Fibroblast of skin of left quadriceps (primary cell): Measurements from ENCODE around the gene SP6.

Experiments
- DNase-seq, 2 experiments: peaks; one replicate each; pipeline ENCODE4 v3.0.0-alpha.2; 2013; ENCODE audit warnings: low read depth in 2 of 2

SP6 gene

DNA sequence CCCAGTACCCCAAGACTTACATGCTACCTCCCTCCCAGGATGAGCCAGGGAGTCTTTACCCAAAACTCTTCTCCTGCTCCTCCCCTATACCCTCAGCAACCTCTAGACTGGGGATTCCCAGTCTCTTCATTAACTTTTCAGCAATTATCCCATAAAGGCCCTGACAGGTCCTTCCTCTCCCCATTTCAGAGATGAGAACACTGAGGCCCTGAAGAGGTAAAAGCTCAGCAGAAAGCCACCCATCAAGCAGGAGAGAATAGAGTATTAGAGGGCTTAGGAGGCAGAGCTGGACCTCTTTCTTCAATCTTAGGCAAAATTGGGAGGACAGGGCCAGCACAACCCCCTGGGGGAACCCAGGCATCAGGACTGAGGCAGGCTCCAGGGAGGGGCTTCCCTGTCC lies 5.9 kb upstream of the SP6 start:
- no peak for DNase-seq

DNA sequence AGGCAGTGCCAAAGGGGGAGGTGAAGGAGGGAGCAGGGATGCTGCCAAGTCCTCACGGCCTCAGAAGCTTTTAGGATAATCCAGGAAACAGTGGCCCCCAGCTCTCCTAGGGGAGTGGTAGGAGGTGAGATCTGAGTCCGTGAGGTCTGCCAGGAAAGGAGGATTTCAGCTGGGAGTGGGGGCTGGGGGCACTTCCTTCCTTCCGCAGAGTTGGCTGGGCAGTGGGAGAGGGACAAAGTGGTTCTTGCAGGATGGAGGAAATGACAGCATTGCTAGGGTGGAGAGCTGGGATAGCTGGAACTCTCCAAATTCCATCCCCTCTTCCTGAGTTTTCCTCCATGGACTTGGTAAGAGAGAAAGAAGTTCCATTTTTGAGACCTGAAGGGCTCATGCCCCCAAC lies 4.8 kb upstream of the SP6 start:
- no peak for DNase-seq

DNA sequence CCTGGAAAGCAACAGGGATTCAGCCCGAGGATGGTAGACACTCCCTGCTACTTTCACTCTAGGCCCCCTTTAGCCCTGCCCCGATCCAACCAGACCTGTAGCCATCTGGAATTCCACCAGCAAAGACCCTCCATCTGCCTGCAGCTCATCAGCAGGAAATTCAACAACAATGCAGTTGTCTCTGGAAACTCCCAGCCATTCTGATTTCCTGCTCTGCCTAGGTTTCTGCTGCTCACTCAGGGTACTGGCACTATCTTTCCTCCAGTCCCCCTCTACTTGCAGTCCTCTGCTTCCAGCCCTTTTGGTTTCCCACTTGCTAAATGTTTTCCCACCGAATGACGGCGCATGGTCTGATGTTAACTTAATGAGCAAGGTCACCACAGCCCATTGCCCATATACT lies 2.7 kb upstream of the SP6 start:
- no peak for DNase-seq

DNA sequence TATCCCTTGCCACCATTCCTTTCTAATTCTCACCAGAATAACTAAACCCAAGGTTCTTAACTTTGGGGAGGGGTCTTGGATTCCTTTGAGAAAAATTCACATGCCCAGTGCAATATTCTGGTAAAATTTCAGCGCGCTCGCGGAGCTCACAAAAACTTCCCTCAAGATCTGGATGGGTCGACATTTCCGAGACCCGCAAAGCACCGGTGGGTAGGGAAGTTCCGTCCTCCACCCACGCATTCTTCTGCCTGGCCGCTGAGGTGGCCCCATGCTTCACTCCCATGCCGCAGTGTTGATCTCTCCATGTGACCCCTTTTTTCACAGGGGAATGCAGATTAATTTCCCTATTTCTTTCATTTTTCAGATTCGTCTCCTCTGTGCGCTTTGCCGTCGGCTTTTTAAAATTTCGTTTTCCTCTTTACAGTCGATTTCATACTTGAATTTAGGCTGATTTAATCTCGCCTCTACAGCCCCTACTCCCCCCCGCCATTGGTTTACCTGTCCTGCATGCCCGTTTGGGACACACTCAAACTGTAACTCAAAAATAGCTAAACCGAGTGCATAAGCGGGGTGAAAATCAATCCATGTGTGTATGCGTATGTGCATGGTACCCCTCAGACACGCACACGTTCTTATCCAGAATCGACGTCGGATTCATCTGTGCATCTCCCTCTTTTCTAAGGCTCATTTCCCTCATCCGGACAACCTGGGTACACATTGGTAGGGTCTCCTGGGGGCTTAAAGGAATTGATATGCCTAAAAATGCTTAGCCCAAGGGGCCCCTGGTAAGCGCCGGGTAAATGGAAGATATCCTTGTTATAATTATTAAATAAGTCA lies 1.4 kb upstream of the SP6 start:
- no peak for DNase-seq

DNA sequence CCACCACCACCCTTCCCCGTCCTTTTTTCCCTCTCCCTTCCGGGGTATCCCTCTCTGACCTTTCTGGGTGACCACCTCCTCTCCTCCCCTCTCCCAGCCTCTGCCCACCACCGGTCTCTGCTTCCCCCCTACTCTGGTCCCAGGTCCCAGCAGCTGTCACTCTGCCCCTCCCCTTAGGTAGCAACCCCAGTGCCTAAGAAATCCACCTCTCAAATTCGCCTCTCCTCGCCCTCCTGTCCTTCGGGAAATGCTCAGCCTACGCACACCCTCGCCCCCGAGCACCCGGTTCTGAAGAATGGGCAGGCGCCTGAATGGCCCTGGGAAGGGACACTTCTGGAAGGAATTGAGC lies 775 bp upstream of the SP6 start:
- DNase-seq, result no peak

DNA sequence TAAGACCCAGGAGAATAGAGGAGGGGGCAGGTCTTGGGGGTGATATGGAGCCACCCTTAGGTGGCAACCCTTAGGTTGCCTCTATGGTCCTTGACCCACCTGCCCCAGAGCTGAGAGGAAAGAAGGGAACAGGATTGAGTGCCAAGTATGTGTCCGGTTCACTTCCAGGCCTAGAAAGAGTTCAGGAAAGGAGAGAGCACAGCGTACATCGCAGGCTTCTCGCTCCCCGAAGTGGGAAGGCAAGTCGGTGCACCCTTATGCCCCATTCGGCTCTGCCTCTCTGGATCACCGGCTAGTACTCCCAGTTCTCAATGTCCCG lies 631 bp downstream of the SP6 start:
- DNase-seq, result no peak

DNA sequence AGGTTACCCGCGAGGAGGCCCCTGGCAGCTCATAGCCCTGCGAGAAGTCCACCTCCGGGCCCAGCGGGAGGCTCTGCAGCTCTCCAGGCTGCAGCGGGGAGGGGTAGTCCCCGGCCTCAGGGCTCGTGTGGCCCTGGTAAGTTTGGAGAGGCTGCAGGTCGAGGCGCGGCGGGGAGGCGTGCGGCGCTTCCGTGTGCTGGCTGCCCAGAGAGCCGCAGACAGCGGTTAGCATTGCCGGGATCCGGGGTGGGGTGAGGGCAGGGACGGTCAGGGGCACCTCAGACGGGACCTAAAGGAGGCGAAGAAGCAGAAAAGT lies 2.8 kb downstream of the SP6 start:
- DNase-seq, result no peak

DNA sequence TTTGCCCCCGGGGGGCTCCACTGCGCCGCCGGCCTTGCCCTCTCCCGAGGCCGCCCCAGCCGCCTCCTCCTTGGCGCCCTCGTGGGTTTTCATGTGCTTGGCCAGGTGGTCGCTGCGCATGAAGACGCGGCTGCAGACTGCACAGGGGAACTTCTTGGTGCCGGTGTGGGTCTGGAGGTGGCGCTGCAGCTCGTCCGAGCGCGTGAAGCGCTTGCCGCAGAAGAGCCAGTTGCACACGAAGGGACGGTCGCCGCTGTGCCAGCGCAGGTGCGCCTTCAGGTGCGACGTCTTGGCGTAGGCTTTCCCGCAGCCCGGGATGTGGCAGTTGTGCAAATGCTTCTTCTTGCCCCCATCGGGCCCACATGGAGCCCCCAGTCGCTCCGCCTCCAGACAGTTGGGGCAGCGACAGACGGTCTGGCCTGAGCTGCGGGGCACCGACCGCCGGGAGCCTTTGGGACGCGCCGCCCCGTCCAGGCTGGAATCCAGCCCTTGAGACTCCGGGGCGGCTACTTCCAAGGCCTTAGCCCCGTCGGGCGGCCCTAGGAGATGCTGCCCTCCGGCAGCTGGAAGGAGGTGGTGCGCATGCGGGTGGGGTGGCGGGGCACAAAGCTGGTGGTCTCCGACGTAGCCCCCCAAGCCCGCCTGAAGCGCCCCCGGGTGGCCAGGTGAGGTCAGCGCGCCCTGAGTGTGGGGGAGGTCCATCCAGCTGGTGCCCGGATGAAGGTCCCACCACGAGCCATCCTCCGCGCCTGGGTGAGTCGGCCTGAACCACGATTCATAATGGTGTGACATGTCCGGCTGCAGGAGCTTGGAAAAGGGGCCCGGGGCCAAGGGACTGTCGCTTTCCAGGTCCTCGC lies 3.4 kb downstream of the SP6 start:
- DNase-seq, result no peak

DNA sequence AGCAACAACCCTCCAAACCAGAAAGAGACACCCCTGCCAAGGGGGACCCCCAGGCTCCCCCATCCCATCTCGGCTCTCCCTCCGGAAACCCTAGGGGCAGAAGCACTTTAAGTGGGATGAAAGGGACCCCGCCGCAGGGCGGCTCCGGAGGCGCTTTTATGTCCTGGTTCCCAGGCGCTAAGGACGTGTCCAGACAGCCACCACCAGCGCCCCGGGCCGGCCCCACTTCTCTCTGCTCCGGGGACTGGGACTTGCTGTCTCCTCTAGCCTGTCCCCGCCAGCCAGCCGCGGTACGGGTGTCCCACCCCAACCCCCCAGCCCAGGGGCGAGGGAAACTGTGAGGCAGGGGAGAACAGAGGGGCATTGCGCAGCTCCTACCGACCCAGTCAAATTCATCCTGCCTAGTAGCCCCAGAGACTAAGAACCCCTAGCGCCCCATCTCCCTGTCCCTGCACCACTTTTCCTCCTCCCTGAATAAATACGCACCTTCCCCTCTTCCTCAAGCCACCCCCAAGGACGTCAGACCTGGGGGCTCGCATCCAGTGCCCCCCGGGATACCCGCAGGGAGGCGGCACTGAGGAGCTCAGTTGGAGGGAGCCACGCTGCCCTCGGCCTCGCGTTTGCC lies 4.1 kb downstream of the SP6 start:
- DNase-seq, result no peak

DNA sequence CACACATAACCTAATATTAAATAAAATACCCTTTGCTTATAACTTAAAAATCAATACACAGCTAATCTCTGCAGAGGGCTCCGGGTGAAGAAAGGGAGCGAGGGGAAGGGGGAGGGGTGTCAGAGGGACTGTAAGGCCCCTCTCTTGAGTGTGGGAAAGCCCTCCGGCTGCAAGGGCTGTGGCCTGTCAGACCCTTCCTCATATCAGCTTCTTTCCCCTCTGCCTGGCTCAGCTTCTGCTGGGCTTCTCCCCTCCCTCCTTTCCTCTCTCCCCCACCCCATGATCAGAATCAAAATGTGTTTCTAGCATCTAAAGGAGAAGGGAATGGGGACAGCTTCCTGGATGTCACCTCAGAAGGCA lies 5.3 kb downstream of the SP6 start:
- DNase-seq, result no peak

DNA sequence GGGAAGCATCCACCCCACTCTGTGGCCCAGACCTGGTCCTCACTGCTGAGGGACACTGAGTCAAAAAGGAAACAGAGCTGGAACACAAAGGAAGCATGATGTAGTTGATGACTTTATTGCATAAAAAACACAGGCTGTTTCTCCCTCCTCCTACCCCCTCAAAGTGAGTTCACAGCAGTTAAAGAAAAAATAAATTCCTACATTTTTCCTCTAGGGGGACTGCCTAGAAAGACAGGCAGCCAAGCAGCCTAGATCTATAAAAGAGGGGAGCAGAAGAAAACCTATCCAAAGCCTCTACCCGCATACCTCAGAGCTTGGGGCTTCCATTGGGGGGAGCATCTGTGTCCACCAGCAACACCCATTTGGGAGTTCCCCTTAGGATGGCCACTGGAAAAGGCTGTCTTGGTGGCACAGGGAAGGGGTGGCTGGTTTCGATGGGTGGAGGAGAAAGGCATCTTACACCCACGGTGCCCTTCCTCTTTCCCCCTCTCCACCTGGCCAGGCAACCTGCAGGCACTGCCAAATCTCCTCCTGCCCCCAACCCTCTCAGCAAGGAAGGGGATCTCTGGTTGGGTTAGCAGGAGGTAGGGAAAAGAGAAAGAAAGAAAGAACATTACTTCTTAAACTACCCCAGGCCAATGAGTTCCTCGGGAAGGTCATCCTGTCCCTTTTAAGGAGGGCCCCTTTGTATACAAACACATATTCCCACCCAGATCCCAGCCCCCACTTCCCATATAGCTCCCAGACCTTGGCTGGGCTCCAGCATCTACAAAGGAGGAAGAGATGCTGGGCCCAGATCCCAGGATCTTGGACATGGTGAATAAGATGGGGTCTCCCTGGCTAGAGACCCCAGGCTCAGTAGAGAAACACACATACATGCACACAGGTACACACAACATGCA lies 5.9 kb downstream of the SP6 start:
- no peak for DNase-seq

DNA sequence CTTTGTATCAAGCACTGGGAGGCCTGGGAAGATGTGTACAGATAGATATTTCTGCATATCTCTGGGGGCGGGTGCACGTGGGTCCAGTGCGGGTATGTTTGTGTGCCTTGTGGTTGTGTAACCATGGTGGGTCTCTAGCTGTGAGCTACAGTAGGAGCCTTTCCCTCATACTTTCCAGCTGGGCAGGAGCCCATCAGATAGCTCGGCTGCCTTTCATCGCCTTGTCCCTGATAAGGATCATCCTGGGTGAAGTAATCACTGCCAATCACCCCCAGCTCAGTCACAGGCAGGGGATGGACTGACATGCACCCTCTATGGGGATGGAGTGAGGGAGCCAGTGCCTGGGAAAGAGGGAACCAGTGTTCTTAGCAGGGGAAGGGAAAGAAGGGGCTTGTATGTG lies 6.7 kb downstream of the SP6 start:
- no peak for DNase-seq

DNA sequence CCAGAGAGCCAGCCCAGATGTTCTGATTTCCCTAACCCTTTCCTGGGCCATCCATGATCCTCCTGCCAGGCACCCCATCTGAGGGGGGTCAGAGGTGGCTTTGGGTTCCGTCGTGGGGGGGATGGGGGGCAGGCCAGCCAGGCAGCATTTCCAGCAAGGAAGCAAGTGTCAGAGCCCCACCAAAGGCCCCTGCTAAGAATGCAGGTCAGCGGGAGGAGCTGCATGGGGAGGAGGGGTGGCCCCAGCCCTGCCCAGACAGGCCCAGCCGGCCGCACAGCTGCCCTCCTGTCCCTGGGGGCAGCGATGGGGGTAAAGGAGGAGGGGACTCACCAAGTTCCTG lies 7.6 kb downstream of the SP6 start:
- DNase-seq, result no peak

DNA sequence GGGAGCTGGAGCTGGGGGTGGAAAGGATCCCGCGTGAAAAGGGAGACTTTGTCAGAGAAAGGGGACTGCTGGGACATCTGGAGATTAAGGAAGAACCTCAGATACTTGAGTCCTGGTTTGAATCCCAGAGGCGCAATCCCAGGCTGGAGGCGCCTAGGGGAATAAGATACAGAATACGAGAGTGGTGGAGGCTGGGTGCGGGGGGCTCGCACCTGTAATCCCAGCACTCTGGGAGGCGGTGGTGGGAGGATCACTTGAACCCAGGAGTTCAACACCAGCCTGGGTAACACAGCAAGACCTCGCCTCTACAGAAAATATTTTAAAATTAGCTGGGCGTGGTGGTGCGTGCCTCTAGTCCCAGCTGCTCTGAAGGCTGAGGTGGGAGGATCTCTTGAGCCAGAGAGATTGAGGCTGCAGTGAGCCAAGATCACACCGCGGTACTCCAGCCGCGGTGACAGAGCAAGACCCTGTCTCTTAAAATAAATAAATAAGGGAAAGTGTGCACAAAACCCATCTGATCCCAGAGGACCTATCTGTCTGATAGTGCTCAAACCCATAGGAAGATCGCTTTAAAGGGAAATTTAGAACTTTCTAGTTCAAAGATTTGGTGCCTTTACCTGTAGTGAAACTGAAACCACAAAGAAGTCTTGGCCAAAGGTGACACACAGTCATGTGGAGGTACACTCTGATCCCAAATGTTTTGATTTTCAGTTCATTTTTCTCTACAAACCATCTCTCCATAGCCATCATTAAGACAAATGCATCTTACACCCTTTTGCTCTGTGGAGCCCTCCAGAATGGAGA lies 9.3 kb downstream of the SP6 start:
- no peak for DNase-seq

DNA sequence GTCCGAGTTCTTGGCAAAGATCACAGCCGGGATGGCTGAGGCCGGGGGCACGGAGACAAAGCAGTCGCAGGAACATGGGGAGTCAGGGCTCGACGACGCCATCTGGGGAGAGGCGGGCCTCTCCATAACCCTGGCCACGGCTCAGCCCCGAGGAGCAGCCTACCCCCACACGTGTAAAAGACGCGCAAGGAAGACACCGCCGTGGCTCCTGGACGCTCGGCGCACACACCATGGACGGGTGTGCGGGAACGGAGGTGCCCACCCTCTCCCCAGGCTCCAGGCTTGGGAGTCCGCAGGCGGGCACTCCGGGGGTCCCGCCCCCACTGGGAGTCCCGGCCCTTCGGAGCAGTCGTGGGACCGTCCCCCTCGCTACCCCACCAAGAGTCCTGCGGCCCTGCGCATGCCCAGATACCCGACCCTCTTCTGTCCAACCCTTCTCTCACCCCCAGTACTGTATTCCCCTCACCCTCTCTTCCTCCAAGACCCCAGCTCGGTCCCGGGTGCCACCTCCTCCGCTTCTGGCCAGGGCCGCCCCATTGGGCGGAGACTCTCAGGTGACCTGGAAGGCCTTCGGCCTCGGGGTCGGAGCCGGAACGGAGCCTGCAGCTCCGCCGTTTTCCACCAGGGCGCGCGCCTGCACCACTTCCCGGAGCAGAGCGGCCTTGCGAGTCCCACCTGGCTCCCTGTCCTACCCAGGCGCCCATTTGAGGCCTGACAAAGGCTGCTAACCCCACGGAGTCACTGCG lies 10.0 kb downstream of the SP6 start, which contains the start of gene SCRN2:
SCRN2 (minus strand) TSS at position 532 of the 746 bp plus-strand sequence; CDS start at position 102, 430 bp downstream.
- DNase-seq, result peak; percentile 41 to 51

DNA sequence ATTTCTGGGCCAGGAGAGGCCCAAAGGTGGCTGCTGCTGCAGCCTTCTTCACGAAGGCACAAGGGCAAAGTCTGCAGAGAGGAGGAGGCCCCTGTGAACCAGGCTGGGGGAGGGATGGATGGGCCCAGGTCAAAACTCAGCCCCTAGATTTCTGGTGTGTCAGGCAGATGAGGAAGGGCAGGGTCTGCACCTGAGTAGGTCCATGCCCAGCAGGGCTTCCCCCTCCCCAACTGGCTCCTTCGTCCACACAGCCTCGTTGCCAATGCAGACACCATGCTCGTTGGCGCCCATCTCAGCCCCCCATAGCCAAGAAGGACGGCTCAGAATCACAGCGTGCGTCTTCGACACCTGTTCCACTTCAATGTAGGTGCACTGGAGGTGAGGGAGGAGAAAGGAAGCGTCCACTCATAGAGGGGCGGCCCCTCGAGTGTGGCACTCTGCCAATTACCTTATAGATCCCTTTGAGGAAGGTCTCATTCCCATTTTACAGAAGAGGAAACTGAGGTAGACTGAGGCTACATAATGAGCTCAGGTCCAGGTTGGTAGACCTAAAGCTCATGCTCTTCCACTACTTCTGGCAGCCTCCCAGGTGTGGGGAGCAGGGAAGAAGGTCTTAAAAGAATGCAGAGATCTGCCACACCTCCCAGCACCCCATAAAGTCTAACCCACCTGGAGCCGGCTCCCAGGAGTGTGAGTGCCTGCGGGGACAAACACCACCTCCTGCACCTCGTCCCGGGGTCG lies 10.8 kb downstream of the SP6 start:
- no peak for DNase-seq

DNA sequence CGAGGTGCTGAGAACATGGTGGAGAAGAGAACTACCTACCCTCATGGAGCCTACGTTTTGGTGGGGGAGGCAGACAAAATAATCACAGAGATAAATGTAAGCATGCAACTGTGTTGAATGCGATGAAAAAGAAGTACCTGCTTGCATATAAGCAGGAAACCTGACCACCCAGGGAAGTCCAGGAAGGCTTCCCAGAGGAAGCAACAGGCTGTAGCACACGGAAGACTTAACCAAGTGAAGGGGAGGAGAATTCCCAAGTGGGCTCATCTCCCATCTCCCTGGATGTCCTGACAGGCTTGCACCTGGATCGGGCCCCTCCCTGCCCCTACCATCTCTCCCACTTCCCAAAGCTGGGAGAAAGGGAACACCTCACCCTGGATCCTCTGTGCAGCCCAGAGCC lies 11.9 kb downstream of the SP6 start:
- DNase-seq, result no peak

DNA sequence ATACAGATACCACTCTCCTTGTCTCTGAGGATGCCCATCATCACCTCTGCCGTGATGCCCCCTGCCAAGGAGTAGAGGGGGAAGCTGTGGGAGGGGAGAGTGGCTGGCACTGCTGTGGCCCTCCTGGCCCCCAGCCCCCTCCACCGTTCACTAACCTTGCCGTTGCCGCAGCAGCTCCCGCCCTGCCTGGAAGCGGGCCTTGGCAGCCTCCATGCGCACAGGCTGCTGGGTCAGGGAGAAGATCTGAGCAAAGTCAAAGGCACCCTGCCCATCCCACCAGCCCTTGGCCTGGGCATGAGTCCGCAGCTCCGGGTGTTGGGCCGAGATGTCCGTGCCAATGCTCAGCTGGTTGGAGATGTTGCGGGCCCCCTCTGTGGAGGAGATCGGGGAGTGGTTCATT lies 12.3 kb downstream of the SP6 start:
- DNase-seq, result no peak

DNA sequence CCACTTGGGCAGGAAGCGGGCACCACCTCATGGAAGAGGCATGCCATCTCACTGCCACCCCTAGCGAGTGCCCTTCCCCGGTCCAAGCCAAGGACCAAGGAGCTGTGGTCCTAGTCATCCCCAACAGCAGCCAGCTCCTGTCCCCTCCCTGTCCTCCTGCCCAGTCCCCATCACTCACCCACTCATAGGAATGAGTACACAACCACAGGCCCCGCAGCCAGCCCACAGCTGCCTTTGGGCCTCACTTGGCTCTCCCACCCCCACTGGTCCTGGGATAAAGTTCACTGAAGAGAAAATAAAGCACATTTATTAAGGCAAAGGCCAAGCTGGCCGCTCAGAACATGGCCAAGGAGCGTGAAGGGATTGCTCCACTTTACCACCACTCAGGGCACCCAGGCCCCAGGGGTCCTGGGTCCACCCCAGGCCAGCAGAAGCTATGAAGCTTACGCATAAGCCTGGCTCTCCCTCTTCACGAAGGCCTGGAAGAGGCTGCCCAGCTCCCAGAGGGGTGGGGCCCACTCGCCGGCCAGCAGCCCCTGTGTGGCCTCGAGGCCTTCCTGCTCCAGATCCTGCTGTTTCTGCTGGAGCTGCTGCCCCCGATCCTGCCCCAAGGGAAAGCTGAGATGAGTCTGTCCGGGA lies 13.4 kb downstream of the SP6 start:
- no peak for DNase-seq
